Activated CD4-positive, alpha-beta T cell treated with anti-CD3 and anti-CD28 coated beads, Interleukin-2, amount 50 U/mL, for 16 hours (primary cell): ENCODE measurements around the gene PRAC1.
"Not testable (repeated sequence)": the region's sequence is repeated elsewhere in the genome, so short reads cannot be mapped to it uniquely, and the experiment has no call there.

Experiments used
- DNase-seq: peaks from one replicate; pipeline ENCODE4 v3.0.0-alpha.2; 2020

PRAC1 gene

DNA sequence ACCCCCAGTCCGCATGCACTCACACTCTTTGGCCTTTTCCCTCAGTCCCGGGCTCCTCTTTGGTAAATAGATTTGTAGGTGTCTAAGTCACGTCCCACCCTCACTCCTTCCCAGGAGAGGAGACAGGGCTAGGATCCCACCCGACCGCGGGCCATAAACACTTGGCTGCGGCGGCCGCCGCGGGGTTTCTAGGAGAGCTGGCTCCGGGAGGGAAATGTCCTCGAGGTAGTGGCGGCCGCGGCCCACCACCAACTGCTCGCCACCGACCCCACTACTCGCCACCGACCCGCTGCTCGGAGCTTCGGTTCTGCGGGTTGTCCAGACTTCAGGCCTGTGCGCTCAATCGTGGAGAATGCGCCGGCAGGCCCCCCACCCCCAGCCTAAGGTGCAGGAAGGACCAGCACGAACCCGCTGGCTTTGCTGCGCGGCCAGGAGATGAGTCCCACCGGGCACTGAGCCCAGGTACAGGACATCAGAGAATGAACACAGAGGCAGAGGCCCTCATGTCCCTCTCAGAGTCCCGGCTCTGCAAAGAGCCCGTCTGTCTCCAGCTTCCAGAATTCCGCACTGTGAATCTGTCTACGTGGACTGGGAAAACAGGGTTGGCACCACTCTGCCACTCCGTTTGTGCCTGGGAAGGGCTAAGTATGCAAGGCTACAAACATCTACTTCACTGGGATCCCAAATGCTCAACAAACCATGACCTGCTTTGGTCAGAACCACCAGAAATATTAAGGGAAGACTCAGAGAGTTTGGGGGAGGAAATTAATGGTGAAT lies 3.2 kb upstream of the PRAC1 start:
- DNase-seq = no peak

DNA sequence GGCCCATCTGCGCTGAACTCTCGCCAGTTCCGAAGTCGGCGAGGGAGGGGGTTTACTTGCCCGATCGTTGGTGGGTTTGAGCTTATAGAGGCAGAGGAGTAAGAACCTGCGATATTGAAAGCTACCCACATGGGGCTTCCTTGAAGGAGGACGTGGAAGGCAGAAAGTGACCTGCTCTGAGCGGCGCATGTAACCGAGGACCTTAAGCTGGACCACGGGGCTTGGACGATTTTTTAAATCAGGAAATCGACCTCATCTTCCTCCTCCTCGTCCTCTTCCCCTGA lies 2.6 kb upstream of the PRAC1 start:
- DNase-seq = no peak

DNA sequence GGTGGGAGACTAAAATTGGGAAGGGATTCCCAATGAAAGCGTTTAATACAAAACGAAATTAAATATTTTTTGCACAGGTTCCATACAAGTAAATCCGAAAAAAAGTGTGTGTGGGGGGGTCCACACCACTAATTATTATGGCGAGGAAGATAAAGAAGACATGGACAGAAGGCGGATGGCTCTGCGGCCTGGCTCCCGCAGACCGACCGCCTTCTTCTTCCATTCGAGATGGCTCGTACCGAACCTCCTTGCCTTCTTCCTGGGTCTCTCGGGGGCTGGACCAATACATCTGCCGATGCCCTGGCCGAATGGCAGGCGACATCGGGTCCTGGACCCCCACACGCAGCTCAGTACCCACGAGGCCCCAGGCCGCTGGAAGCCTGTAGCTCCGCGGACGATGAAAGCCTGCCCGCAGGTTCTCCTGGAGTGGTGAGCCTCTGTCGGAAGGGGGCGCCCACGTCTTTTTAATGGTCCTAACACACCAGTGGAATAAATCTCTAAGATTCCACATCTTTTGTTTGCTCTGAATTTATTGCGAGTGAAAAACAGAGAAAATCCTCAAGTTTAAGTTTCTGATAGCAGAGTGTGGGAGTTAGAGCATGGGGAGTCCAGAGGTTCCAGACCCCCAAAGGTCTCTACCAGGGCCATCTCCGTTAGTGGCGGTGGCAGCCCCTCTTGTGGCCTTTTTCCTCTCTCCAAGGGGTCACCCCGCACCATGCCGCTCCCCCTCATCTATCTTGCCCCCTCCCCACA lies 2.1 kb upstream of the PRAC1 start:
- DNase-seq = peak; percentile 82

DNA sequence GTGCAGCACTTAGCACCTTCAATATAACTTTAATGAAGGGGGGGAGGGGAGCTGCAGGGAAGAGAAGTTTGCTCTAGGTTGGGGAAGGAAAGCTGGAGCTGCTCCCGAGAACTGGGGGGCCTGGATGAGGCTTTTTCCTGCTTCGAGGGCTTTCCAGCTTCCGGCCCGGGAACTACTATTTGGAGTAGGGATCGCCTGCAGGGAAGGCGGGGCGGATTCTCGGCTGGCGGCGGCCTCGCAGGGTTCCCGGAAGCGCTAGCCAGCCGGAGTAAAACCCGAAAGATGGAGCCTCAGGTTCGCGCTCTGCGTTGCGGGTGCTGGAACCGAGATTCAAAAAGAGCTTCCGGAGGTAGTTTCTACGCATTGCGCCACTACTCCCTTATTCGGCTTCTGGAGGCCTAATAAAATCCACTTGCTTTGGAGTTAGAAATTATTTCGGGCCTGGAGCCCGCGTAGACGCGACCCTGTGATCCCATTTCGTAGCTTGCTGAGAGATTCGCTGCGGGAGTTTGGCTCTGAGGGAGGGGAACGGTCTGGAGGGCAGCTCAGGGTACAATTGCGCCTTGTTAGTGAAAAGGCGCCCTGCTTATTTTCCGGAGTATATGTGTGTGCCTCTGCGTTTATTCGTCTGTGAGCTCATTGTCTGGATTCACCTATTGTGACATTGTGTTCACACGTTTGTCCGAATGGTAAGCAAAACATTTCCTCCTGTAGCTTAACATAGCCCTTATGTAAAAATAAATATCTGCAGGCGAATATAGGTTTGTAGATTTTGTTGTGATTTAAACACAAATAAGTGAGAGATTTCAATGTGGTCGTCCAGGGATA lies 1.3 kb upstream of the PRAC1 start:
- DNase-seq = peak; percentile 20

DNA sequence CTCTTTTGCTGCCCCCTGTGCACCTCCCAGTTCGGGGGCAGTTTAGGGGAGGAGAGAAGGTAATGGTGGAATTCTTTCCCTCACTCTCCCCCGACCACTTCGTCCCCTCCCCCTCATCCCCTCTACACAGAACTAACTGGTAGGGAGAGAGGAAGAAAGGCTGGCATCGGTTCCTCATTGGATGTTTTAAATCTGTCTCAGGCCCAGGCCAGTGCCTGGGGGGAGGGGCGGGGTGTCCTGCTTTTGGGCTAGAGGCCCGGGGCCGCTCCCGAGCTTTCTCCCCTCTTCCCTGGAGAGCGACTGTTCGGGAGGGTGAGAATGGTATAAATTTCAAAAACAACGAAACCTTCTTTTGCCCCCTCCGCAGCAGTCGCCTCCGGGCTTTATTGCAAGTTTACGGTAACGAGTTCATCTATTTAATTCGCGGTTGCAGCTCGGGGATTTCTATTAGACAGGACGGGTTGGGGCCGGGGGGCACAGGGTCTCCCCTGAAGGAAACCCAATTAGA lies 651 bp upstream of the PRAC1 start, which contains the start of gene PRAC2:
PRAC2 (plus strand) TSS at position 271 of the 508 bp plus-strand sequence. CDS start 1,226 bp downstream, outside the sequence.
- no peak for DNase-seq

DNA sequence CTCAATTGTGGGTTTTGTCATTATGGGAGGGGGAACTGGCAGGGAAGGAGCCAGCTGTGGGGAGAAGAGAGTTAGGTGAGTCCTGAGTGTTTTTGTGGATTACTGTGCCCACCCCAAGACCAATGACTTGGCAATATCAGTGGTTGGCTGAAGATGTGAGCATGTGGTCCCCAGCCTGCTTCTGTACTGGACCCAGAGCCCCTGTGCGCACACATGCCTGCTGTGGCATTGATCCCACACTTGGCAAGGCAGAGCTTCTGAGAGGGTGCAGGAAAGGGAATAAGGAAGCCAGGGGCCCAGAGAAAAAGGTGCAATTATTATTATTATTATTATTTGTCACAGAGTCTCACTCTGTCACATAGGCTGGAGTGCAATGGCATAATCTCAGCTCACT lies 1.3 kb downstream of the PRAC1 start:
- DNase-seq = no peak

DNA sequence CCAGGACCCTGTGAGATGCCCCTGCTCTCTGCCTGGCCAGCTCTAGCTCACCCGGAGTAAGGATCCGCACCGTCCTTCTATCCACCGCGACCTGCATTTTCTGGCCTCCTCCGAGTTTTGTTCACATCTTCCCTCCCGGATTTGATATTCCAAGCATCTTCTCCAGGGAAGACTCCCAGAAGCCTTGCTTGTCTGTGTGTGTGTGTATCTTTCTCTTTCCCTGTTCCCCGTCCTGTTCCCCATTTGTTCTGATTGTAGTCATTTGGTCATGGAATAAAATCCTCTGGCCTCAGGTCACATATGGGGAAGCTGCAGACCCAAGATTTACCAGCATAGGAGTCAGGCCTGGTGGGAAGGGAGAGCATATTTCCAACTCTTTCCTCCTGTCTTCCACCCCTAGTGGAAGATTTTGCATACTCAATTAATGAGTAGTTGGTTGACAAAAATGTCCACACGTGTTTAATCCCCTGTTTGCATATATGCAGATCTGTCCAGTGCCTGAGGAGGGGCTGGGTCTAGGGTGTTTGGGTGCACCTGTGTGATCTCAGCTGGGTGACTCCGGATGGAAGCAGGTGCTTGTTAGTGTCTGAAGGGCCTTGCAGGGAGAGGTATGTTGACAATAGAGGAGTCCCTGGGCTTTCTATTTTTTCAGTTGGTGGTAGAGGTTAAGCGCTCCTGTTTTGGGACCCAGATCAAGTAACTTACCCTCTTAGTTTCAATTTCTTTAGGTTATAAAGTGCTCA lies 1.9 kb downstream of the PRAC1 start:
- no peak for DNase-seq

DNA sequence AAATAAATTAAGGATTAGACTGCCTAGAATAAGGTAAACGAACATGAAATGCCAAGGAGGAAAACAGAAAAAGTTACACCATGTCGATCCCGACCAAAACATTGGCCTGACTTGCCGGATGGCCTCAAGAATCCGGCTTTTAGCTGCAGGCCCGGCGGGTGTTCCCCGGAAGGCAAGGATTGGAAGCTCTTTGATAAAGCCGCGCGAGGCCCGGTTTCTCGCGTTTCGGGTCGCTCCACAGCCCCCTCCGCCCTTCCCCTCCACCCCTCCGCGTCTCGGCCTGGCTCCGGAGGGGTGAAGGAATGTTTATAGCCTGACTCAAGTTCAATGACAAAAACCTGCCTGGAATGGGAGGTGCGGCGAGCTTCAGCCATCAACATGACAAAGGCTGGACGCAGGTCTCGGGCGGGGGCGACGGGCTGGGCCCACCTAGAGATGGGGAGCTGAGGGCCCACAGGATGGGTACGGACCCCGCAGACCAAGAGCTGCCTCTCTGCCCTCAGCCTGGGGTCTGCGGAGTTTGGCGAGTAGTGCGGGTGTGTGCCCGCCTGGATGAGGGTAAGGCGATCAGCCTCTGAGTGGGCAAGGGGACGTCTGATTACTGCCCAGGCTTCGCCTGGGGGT lies 2.6 kb downstream of the PRAC1 start:
- DNase-seq = no peak

DNA sequence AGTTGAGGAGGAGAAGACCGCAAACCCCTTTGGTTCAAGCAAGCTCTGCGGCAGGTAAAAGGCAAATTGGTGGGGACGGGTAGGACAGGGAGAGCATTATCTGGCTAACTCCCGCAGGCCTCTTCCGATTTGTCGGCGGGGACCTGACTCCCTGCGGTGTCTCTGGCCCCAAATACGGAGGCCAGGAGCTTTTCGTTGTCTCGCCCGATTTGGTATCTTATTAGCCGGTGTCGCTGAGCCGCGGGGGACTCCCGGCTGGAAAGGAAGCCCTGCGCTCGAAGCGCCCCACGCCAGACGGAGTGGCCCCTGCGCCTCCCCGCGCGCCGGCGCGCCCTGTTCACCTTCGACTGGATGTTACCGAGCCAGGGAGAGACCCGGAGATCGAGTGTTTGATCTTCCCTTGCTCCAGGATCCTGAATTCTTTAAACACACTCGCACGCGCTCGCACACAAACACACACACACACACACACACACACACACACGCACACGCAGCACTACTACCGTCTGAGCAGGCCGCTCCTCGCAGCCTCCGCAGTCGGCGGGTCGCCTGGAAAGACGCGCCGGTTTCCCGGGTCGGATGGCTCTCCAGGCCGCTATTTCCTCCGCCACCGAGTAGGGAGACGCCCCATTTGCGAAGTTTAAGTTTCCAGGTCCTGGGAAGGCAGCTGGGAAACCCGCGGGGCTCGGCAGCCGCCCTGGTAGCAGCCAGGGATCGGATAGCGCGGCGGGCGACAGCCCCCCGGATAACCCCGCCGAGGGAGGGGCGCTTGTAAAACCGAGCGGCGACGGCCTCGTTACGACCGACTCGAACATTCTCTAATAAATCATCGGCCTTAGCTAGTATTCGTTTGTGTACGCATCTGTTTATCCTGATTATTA lies 3.3 kb downstream of the PRAC1 start:
- DNase-seq = no peak

DNA sequence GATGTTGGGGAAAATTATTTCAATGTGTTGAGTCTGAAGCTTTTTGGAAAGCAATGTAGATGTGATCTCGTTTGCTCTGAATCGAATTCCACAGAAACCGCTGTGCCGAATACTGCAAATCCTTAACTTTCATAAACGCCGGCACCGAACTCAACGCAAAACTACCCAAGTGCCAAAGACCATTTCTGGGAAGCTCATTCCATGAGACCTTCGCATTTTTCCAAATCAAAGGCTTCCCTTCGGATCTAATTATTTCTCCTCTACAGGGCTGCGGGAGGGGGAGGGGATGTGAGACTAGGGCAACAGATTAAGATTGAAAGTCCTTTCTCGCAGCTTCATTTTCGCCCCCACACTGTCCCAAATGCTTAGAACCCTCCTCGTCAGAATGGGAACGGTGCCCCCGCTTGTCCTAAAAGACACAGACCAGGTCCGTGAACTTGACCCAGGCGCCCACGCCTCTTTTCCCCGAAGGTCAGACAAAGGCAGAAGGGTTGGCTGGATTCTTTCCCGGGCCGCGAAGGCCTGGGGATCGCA lies 4.0 kb downstream of the PRAC1 start:
- no peak for DNase-seq

DNA sequence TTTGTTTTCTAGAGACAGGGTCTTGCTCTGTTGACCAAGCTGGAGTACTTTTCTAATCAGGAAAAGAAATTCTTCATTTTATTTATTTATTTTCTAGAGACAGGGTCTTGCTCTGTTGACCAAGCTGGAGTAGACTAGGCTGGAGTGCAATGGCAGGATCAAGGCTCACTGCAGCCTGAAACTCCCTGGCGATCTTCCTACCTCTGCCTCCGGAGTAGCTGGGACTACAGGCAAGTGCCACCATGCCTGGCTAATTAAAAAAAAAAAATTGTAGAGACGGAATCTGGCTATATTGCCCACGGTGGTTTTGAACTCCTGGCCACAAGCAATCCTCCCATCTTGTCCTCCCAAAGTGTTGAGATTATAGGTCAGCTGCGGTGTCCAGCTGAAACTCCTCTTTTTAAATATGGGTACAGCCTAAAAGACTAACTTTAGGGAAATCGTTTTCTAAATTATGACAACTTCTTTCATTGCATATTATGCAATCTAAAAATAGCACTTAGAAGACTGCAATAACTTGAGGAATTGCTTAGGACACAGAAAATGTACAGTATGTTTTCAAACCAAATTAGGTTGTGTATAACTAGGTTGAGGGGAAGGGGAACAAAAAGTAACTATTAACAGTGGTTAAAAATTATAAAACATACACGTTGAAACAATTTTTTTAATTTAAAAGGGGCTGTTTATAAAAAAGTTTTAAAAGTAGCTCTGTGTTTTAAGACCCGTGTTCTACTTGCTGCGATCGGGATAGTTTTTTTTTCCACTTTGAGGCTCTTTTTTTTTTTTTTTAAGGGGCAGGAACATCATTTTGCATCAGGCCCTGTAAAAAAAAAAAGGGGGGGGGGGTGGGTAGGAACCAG lies 4.7 kb downstream of the PRAC1 start:
- DNase-seq = no peak

DNA sequence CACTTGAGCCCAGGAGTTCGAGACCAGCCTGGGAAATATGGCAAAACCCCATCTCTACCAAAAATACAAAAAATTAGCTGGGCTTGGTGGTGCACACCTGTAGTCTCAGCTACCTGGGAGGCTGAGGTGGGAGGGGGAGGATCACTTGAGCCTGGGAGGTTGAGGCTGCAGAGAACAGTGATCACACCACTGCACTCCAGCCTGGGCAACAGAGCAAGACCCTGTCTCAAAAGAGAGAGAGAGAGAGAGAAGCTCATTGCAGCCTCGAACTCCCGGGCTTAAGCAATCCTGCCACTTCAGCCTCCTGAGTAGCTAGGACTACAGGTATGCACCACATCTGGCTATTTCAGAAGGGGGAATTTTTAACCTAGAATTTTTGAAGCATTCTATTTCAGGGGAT lies 5.8 kb downstream of the PRAC1 start:
- not testable (repeated sequence) for DNase-seq

DNA sequence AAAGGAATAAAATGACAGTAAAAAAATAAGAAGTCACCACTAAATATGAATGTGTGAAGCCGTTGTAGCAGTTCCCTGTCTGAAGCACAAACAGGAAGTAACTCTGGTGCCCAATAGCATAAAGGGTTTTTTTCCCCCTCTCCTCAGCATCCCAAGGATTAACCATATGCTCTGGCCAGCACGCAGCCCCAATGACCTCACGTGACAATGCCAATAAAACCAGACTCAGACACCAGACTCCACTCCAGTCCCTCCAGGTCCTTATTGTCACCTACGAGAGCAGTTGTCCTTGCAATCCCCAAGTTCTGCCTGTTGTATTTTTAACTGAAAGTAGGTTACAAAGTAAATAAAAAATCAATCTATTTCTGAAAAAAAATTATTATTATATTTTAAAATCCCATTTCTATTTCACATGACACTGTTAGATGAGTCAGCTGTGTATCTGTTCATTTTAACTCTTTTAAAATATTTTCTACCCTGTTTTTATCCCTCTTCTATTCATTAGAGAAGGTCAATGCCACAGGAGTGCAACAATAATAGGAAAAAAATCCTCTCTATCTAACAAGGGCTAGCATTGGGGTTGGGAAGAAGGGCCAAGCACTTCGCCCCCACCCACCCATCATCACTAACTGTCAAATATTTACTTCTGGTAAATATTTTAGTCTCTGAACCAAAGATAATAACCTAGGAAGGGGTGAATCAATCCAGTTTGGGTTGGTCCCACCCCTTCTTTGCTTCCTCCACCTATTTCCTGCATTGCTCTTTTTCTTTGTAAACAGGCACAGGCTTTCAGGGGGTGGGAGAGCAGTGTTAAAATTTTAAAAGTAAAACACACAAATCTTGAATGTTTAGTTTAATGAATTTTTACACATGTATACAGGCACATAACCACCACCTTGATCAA lies 6.6 kb downstream of the PRAC1 start:
- DNase-seq = no peak

DNA sequence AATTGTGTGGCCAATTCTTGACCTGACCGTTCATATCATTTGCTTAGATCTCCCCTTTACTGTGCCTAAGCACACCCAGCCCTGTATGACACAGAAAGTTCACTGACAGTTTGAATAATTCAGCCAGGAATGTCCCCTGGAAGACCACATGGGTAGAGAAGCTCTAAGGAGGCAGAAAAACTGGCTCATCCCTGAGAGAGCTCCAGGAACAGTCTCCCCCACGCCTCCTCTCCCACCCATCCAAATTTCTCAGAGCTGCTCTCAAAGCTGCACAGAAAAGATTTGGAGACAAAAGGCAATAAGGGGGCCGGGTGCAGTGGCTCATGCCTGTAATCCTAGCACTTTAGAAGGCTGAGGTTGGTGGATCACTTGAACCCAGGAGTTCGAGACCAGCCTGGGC lies 11.2 kb downstream of the PRAC1 start:
- no peak for DNase-seq

DNA sequence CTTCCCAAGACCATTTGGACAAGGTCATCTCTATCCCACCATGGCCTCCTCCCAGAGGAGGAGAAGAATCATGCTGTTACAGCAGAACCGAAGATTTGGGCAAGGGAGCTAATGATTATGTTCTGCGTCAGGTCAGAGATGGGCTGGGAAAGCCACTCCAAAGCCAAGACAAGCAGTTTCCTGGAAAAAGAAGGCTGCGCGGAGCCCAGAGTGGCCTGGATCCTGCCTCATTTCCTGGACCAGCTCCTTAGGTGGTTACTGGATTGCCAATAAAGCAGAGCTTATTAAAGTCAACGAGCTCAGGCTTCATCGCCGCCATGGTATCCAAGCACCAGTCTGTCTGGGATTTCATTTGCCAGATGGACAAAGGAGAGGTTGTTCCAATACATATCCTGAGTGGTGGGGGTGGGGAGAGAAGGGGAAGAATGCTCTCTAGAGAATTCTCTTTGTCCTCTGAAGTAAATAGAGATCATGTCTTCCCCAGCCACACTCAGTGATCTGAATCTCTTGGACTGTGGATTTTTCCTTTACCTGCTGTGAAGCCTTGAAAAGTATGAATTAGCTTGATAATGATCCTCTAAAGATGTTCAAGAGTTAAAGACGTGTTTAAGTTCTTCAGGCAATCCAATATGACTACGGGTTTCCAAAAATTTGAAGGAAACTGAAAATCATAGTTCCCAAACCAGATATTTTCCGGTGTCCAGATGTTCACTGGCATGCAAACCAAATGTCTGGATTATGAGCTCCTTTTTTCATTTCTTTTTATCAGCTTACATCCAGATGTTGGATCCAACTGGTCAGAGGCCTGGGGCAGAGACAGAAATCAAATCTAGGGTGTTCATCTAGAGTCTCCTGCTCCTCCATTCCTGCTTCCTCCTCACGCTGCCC lies 17.7 kb downstream of the PRAC1 start:
- no peak for DNase-seq

DNA sequence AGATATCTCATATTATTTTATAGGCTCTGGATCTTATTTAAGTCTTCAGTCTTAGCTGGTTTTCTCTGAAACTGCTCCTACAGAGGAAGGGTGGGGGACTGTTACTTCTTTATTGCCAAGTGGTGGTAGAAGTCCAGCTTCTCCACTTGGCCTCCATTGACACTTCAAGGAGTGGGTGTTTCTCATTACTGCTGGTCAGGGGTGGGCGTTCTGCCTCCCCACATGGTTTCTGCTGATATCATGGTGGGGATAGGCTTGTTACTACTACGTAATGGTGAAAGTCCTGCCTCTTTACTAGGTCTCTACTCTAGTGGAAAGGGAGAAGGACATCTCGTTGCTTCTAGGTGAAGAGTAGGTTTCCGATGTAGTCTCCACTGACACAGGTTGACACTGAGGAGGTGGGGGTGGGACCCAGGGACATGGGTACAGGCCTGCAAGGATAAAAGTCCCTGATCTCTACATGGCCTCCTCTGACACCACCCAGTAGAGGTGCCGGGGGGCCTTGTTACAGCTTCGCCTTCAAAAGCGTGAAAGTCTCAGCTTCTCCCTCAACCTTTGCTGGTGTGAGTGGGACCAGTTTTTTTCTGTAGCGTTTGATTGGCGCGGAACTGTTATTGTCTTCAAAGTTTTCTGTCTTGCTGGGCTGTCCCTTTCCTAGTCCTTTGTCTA lies 20.3 kb downstream of the PRAC1 start:
- no peak for DNase-seq

DNA sequence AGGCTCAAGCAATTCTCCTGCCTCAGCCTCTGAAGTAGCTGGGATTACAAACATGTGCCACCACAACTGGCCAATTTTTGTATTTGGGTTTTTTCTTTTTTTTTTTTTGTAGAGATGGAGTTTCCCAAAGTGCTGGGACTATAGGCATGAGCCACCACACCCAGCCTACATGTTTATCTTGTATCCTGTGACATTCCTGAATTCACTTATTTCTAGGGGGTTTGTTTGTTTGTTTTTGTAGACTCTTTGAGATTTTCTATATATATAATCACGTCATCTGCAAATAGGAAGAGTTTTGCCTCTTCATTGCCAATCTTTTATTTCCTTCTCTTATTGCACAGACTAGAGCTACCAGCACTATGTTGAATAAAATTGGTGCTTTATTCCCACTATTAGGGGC lies 29.1 kb downstream of the PRAC1 start:
- DNase-seq = no peak
